ENCODE results near the gene ZNF362.

The ZNF362 gene

DNA sequence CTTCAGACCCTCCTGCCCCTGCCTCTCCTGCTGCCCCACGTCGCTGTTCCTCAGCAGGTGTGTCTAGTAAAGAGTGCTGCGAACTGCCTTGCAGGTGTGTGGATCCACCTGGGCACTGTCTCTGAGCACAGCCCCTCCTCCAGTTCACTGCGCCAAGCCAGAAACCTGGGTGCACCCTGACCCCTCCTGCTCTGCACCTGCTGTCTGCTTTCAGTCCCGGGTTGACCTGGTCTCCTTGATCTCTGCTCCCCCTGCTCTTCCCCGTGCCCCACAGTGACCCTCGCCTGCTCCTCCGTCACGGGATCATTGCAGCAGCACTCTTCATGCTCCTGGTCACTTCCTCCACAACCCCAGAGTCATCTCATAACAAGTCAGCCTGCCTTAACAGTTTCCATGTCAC is 58.1 kb downstream of the ZNF362 start:
- DNase-seq (ENCODE audit: insufficient read length, low spot score), result no peak
- TF ChIP-seq, protein P1, sequence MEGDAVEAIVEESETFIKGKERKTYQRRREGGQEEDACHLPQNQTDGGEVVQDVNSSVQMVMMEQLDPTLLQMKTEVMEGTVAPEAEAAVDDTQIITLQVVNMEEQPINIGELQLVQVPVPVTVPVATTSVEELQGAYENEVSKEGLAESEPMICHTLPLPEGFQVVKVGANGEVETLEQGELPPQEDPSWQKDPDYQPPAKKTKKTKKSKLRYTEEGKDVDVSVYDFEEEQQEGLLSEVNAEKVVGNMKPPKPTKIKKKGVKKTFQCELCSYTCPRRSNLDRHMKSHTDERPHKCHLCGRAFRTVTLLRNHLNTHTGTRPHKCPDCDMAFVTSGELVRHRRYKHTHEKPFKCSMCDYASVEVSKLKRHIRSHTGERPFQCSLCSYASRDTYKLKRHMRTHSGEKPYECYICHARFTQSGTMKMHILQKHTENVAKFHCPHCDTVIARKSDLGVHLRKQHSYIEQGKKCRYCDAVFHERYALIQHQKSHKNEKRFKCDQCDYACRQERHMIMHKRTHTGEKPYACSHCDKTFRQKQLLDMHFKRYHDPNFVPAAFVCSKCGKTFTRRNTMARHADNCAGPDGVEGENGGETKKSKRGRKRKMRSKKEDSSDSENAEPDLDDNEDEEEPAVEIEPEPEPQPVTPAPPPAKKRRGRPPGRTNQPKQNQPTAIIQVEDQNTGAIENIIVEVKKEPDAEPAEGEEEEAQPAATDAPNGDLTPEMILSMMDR (IDR thresholded peaks at IDR 0.05; ENCODE audit: insufficient read depth, missing control alignments), result no peak
- no peak for FAIRE-seq

DNA sequence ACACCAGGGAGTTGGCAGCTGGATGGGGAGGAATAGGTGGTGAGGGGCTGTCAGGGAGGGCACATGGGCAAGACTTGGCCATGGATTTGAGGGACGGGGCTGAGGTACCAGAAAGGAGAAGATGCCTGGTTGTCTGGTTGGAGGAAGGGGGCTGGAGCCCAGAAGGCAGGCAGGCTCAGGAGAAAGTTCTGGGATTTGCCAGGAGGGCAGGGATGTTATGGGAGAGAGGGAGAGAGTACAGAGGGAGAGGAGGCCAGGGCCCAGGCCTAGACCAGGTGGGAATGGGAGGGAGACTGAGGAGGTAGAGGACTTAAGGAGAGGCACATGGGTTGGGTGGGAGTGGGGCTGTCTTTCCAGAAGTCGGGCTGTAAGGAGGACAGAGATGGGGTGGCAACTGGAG is 60.3 kb downstream of the ZNF362 start:
- FAIRE-seq (no peak), DNase-seq (ENCODE audit: insufficient read length, low spot score) (no peak)
- TF ChIP-seq, protein P1 (IDR thresholded peaks at IDR 0.05; ENCODE audit: insufficient read depth, missing control alignments), result no peak

DNA sequence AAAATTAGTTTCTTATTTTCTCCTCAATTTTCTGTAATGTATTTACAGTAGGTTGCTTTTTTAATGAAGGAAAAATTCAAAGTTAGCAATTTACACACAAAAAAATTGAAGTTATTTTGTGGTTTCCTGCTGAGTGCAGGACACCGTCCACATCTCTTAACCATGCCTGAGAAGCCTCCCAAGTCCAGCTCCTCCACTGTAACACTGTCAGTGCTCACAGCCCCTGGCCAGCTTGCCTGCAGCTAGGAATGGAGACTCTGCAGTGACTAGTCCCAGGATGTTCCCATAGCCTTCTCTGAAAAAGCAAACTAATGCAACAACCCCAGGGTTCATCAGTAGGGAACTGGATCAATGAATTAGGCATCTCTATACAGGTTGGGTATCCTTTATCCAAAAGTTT is 61.1 kb downstream of the ZNF362 start:
- FAIRE-seq, result no peak
- TF ChIP-seq, protein P1 (IDR thresholded peaks at IDR 0.05; ENCODE audit: insufficient read depth, missing control alignments), result no peak

DNA sequence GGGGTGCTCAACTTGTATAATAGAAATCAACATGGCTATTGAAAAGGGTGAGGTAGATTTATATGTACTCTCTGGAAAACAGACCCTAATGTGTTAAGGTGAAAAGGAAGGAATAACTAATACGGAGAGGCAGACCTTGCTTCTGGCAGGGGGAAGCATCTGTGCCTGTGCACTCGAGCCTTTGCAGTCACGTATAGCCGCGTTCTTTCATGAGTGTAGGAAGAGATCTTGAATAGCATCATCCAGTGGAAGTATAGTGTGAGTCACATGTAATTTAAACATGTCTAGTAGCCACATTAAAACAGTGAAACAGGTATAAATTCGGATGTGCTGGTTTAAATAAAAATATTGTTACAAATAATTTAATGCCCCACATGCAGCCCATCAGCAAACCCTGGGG is 61.7 kb downstream of the ZNF362 start:
- no peak for FAIRE-seq
- TF ChIP-seq, protein P1 (IDR thresholded peaks at IDR 0.05; ENCODE audit: insufficient read depth, missing control alignments), result no peak
- no peak for DNase-seq (ENCODE audit: insufficient read length, low spot score)

More for the DNA sequence above, 61.1 kb downstream of the ZNF362 start:
- no peak for DNase-seq (ENCODE audit: insufficient read length, low spot score)

DNA sequence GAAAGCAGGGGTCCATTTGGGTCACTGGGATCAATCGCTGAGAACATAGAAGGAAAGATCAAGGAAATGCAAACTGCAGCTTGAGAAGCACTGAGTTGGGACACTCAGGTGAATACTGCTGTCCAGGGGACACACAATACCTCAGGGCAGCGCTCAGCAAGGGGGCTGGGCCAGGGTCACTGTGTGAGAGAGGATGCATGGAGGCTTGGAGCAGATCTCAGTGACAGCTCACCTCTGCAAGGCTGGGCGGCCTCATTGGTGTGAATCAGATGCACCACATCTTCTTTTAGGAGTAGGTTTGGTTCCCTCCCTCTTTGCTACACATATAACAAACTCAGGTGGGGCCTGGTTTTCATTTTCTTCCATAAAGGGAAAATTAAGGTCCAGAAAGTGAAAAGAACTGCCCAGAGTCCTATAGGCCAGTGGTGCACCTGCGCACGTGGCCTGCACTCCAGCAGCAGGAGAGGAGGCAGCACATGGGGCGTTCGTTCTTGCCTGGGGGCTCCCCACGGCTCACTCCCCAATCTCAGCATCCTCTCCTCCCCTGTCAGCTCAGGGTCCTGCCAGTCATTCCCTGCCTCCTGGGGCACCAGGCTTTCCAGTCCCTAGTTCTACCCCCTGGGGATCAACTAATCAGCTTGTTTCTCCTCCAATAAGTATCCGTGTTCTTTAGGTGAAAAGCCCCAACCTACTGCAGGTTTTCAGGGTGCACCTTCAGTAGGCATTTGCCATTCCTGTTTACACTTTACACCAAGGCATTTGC is 63.1 kb downstream of the ZNF362 start:
- TF ChIP-seq, protein P1 (IDR thresholded peaks at IDR 0.05; ENCODE audit: insufficient read depth, missing control alignments), result no peak
- no peak for FAIRE-seq

DNA sequence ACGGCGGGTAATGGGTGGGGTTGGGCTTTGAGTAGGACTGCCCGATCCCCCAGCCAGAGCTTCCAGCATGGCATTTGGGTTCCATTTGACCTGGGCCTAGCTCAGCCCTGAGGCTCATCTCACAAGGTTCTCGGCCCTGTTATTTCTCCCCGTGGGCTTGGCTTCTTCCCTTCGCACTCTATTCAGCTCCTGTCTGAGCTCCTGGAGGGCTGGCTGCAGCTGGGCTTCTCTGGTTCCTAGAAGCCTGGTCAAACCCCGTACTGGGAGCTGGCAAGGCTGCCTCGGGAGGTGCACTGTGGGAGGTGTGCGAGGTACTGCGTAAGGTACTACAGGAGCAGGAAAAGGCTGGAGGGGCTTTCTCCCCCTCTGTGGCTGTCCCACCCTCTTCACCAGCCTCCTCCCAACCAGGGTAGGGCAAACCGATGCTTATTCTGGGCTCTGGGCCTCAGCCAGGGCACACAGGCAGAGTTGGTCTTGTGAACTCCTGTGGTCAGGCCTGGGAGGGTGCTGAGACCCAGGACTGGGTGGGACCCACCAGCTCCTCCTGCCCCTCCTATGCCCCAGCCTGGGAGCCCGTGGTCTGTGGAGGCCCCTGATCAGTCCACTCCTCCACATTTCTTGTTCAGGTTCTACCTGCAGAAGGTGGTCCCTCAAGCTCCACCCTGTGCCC is 63.8 kb downstream of the ZNF362 start:
- DNase-seq (ENCODE audit: insufficient read length, low spot score) (no peak), FAIRE-seq (no peak)
- TF ChIP-seq, protein P1 (IDR thresholded peaks at IDR 0.05; ENCODE audit: insufficient read depth, missing control alignments), result no peak

More for the DNA sequence above, 63.1 kb downstream of the ZNF362 start:
- no peak for DNase-seq (ENCODE audit: insufficient read length, low spot score)
